ENCODE results near the gene MIDN.

The MIDN gene

DNA sequence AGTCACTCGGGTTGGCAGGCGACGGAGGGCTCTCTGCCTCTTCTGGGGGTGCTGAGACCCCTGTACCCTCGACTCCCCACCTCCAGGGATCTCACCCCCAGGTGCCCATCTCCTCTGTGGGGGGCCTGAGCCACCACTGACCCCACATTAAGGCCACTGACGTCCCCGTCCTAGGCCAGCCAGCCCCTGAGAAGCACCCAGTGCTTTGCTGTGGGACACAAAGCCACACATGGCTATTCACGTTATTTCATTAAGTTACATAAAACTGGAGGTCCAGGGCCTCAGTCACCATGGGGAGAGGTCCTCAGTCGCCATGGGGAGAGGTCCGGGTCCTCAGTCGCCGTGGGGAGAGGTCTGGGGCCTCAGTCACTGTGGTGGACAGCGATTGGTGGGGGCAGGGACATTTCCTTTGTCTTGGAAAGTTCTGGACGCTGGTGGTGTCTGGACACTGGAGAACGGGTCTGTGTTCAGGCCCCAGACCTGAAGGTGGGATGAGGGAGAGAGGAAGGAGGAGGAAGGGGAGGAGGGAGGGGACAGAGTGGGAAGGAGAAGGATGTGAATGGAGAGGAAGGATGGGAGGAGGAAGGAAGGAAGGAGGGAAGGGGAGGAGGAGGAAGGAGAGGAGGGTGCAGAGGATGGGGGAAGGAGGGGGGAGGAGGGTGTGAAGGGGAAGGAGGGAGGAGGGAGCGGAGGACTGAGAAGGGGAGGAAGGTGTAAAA lies 33.3 kb downstream of the MIDN start:
- TF ChIP-seq, protein P1, sequence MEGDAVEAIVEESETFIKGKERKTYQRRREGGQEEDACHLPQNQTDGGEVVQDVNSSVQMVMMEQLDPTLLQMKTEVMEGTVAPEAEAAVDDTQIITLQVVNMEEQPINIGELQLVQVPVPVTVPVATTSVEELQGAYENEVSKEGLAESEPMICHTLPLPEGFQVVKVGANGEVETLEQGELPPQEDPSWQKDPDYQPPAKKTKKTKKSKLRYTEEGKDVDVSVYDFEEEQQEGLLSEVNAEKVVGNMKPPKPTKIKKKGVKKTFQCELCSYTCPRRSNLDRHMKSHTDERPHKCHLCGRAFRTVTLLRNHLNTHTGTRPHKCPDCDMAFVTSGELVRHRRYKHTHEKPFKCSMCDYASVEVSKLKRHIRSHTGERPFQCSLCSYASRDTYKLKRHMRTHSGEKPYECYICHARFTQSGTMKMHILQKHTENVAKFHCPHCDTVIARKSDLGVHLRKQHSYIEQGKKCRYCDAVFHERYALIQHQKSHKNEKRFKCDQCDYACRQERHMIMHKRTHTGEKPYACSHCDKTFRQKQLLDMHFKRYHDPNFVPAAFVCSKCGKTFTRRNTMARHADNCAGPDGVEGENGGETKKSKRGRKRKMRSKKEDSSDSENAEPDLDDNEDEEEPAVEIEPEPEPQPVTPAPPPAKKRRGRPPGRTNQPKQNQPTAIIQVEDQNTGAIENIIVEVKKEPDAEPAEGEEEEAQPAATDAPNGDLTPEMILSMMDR (IDR thresholded peaks at IDR 0.05; ENCODE audit: low read depth, low read length) = no peak
- no peak overlapping the region for H3K4me3 ChIP-seq (ENCODE audit: low read depth, low read length)

DNA sequence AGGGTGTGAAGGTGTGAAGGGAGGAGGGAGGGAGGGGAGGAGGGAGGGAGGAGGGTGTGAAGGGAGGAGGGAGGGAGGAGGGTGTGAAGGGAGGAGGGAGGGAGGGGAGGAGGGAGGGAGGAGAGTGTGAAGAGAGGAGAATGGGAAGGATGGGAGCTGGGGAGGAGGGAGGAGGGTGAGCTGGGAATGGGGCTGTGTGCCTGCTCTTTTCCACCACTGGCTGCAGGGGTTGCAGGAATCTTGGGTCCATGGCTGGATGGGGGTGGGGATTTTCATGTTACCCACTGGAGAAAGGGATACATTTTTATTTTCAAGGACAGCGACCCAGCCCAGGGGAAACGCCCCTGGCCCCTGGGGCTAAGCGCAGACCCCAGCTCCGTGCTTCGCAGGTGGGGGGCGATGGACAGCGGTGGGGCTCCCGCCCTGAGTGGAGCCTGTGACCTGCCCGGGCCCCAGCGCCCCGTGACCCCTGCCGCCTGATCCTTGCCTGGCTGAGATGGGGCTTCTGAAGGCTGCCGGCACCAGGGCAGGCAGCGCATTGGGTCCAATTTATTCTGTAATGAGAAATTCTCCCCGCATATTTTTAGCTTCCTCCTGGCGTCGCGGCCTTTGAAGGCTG lies 34.3 kb downstream of the MIDN start:
- TF ChIP-seq, protein P1 (IDR thresholded peaks at IDR 0.05; ENCODE audit: low read depth, low read length) = no peak
- no peak overlapping the region for H3K4me3 ChIP-seq (ENCODE audit: low read depth, low read length)

DNA sequence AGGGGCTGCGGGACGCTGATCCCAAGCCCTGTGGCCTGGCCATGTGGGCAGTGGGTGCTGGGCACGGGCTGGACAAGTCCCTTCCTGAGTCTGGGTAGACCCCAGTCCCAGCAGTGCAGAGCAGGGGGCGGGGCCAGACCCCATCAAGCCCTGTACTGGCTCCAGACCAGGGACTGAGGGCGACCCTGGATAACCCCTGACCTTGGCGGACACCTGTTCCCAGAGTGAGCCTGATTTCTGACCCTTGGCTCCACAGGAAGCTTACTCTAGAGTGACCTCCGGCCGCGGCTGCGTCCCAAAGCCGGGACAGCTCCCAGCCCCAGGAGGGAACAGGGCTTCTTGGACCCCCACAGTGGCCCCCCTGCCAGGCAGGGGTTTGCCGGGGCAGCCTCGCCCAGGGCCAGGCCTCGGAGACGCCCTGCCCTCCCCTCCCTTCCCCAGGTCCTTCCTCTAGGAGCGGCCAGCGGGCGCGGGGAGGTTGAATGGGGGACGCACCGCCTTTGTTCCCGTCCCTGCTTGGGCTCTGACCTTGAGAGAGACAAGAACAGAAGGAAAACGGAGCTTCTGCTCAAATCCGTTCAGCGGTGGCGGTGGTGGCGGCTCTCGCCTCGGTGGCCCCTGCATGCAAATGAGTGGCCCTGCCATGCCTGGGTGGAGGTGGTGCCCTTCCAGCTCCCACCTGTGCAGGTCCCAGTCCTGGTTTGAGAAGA lies 35.0 kb downstream of the MIDN start:
- TF ChIP-seq, protein P1 (IDR thresholded peaks at IDR 0.05; ENCODE audit: low read depth, low read length) = no peak
- no peak overlapping the region for H3K4me3 ChIP-seq (ENCODE audit: low read depth, low read length)

DNA sequence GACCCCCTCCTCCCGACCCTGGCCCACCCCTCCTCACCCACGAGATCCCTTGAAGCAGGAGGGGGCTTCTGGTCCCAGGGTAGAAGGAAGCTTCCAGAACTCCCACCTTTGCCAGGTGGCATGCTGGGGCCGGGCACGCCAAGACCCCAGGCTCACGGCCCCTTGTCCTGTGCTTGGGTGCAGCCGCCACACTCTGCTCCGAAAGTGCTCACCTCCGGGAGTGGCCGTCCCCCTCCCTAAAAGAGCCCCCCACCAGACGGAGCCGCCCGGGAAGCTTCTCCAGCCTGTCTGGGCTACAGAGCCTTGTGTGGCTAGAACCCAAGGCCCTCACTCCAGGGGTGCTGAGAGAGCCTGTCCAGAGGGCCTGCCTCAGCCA lies 35.5 kb downstream of the MIDN start:
- TF ChIP-seq, protein P1 (IDR thresholded peaks at IDR 0.05; ENCODE audit: low read depth, low read length) = no peak
- H3K4me3 ChIP-seq (ENCODE audit: low read depth, low read length) = no peak overlapping the region

DNA sequence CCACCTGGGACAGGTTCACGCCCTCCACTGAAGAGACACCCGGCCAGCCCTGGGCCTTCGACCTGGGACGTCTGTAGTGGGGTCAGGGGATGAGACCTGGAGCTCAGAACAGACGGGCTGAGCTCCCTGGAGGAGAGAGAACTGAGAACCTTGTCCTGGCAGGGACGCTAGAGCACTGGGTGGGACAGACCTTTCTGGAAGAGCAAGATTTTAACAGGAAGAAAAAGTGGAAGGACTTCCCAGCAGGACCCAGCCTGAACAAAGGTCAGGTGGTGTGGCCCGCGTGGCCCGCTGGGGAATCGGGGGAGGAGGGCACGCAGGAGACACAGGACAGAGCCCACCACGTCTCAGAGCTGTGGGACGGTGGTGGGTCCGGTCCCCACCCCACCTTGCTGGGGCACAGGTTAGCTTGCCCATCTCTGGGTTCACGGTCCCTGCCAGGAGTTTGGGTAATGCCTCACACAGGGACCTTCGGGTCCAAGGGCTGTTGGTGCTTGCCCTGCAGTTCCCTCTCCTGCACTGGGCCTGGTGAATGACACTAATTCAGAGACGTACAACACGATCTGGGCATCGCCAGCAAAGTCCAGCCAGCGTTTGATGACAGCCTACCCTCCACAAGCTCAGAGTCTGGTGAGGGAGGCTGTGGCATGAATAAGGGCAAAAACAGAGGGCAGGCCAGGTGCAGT lies 36.1 kb downstream of the MIDN start:
- no peak overlapping the region for H3K4me3 ChIP-seq (ENCODE audit: low read depth, low read length)
- TF ChIP-seq, protein P1 (IDR thresholded peaks at IDR 0.05; ENCODE audit: low read depth, low read length) = no peak

DNA sequence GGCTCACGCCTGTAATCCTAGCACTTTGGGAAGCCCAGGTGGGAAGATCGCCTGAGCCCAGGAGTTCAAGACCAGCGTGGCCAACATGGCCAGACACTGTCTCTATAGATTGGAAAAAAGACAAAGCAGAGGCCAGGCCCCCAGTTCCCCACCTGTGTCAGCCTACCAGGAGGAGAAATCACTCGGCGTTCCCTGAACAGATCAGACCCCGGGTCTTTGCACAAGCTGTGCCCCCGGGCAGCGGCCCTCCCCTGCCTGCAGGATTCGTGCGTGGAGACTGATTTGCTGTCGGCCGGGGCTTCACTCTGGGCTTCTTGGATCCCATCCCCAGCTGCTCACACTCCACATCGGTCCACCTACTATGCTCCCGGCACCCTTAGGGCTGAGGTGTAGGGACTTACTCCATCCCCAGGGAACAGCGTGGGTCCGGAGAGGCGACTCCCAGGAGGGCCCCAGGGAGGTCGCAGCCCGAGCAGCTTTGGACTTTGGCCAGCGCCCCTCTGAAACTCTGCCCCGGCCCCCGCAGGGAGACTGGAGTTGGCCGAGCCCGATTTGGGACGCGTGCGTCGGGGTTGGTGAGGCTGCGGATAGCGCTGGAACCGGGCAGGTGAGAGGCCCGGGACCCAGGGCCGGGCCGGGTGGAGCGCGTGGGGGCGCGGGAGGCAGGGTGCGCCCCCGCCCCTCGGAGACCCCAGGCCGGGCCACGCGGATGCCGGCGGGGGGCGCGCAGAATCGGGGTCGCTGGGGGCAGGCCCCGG lies 36.8 kb downstream of the MIDN start:
- H3K4me3 ChIP-seq (ENCODE audit: low read depth, low read length) = no peak overlapping the region

More for the DNA sequence above, 36.8 kb downstream of the MIDN start:
- TF ChIP-seq, protein P1 (IDR thresholded peaks at IDR 0.05; ENCODE audit: low read depth, low read length) = no peak
